Measurements from ENCODE around the gene SPART.
"Not testable (repeated sequence)": the region's sequence is repeated elsewhere in the genome, so short reads cannot be mapped to it uniquely, and the experiment has no call there.

The SPART gene

GRCh38 chr13:36313047-36313969, 32.9 kb downstream of the SPART start:
- Histone ChIP-seq H3K4me3 (ENCODE audit: low read length, poor library complexity, severe bottlenecking) (no peak overlapping the region), H3K9me3 (ENCODE audit: insufficient read depth, low read depth, low read length) (no peaks in the 10 kb centered on the region), H3K36me3 (ENCODE audit: insufficient read depth, low read length) (peaks cover 12% of the 10 kb centered on the region; the same call in 1 of the 2 replicates), H4K20me1 (ENCODE audit: insufficient read depth, low read length, poor library complexity, severe bottlenecking) (no peaks in the 10 kb centered on the region), H2AFZ (ENCODE audit: low read length) (no peak overlapping the region), H3F3A (ENCODE audit: low read depth) (no peaks in the 10 kb centered on the region), H3K9ac (ENCODE audit: low read depth, low read length, poor library complexity, severe bottlenecking) (no peak overlapping the region), H3K4me2 (ENCODE audit: low read depth, low read length, poor library complexity, severe bottlenecking) (no peak overlapping the region), H3K79me2 (ENCODE audit: insufficient read depth, low read length) (no peaks in the 10 kb centered on the region), H3K27me3 (ENCODE audit: insufficient read depth, low read length, poor library complexity, severe bottlenecking) (no peaks in the 10 kb centered on the region), H3K9me2 (replicated peaks; ENCODE audit: low read depth, low read length) (no peaks in the 10 kb centered on the region), H3K4me1 (ENCODE audit: insufficient read depth, low read length, poor library complexity, severe bottlenecking) (no peaks in the 10 kb centered on the region)
- TF ChIP-seq EZH2phosphoT487 (IDR thresholded peaks at IDR 0.05; ENCODE audit: borderline replicate concordance), result no peak
- no peak for TF ChIP-seq CTCF (conservative IDR thresholded peaks at IDR 0.05; ENCODE audit: low read length)

GRCh38 chr13:36310417-36311108, 35.6 kb downstream of the SPART start:
- Histone ChIP-seq H3K79me2 (ENCODE audit: insufficient read depth, low read length) (no peaks in the 10 kb centered on the region), H3K36me3 (ENCODE audit: insufficient read depth, low read length) (peaks cover 12% of the 10 kb centered on the region; the same call in 1 of the 2 replicates), H3K4me3 (ENCODE audit: low read length, poor library complexity, severe bottlenecking) (no peak overlapping the region), H3F3A (ENCODE audit: low read depth) (no peaks in the 10 kb centered on the region), H3K9me3 (ENCODE audit: insufficient read depth, low read depth, low read length) (no peaks in the 10 kb centered on the region), H3K9ac (ENCODE audit: low read depth, low read length, poor library complexity, severe bottlenecking) (no peak overlapping the region), H3K4me1 (ENCODE audit: insufficient read depth, low read length, poor library complexity, severe bottlenecking) (no peaks in the 10 kb centered on the region), H2AFZ (ENCODE audit: low read length) (no peak overlapping the region), H3K4me2 (ENCODE audit: low read depth, low read length, poor library complexity, severe bottlenecking) (no peak overlapping the region), H3K9me2 (replicated peaks; ENCODE audit: low read depth, low read length) (no peaks in the 10 kb centered on the region), H3K27me3 (ENCODE audit: insufficient read depth, low read length, poor library complexity, severe bottlenecking) (no peaks in the 10 kb centered on the region), H4K20me1 (ENCODE audit: insufficient read depth, low read length, poor library complexity, severe bottlenecking) (no peaks in the 10 kb centered on the region)
- TF ChIP-seq CTCF (conservative IDR thresholded peaks at IDR 0.05; ENCODE audit: low read length), result no peak
- TF ChIP-seq EZH2phosphoT487 (IDR thresholded peaks at IDR 0.05; ENCODE audit: borderline replicate concordance), result no peak

GRCh38 chr13:36302289-36302688, 43.9 kb downstream of the SPART start:
- no peak for TF ChIP-seq EZH2phosphoT487 (IDR thresholded peaks at IDR 0.05; ENCODE audit: borderline replicate concordance)
- TF ChIP-seq CTCF (conservative IDR thresholded peaks at IDR 0.05; ENCODE audit: low read length), result no peak
- no peak overlapping the region for H3K4me3 ChIP-seq (ENCODE audit: low read length, poor library complexity, severe bottlenecking)
- H3K36me3 ChIP-seq (ENCODE audit: insufficient read depth, low read length), result no peaks in the 10 kb centered on the region
- H3K27me3 ChIP-seq (ENCODE audit: insufficient read depth, low read length, poor library complexity, severe bottlenecking), result no peaks in the 10 kb centered on the region
- H3K9ac ChIP-seq (ENCODE audit: low read depth, low read length, poor library complexity, severe bottlenecking), result no peak overlapping the region
- H4K20me1 ChIP-seq (ENCODE audit: insufficient read depth, low read length, poor library complexity, severe bottlenecking), result no peaks in the 10 kb centered on the region
- H3K79me2 ChIP-seq (ENCODE audit: insufficient read depth, low read length), result no peaks in the 10 kb centered on the region
- no peak overlapping the region for H2AFZ ChIP-seq (ENCODE audit: low read length)
- H3K4me2 ChIP-seq (ENCODE audit: low read depth, low read length, poor library complexity, severe bottlenecking), result no peak overlapping the region
- no peaks in the 10 kb centered on the region for H3K9me2 ChIP-seq (replicated peaks; ENCODE audit: low read depth, low read length)
- H3K9me3 ChIP-seq (ENCODE audit: insufficient read depth, low read depth, low read length), result no peaks in the 10 kb centered on the region
- H3K4me1 ChIP-seq (ENCODE audit: insufficient read depth, low read length, poor library complexity, severe bottlenecking), result no peaks in the 10 kb centered on the region
- no peaks in the 10 kb centered on the region for H3F3A ChIP-seq (ENCODE audit: low read depth)

GRCh38 chr13:36299469-36299868, 46.7 kb downstream of the SPART start:
- H3F3A ChIP-seq (ENCODE audit: low read depth); H3K9me2 ChIP-seq (replicated peaks; ENCODE audit: low read depth, low read length); H3K36me3 ChIP-seq (ENCODE audit: insufficient read depth, low read length); H3K4me2 ChIP-seq (ENCODE audit: low read depth, low read length, poor library complexity, severe bottlenecking); H4K20me1 ChIP-seq (ENCODE audit: insufficient read depth, low read length, poor library complexity, severe bottlenecking); H3K9ac ChIP-seq (ENCODE audit: low read depth, low read length, poor library complexity, severe bottlenecking); H3K4me3 ChIP-seq (ENCODE audit: low read length, poor library complexity, severe bottlenecking); H3K9me3 ChIP-seq (ENCODE audit: insufficient read depth, low read depth, low read length); H2AFZ ChIP-seq (ENCODE audit: low read length); H3K27me3 ChIP-seq (ENCODE audit: insufficient read depth, low read length, poor library complexity, severe bottlenecking); H3K4me1 ChIP-seq (ENCODE audit: insufficient read depth, low read length, poor library complexity, severe bottlenecking); H3K79me2 ChIP-seq (ENCODE audit: insufficient read depth, low read length): not testable (repeated sequence)
